Prostate gland (tissue), 2 donors: Measurements from ENCODE around the gene ORC3.

ENCODE experiments used
- POLR2A ChIP-seq: fragments of 450-650 bp; IDR thresholded peaks from one replicate; pipeline ENCODE4 v1.6.1; 2016; ENCODE audit warnings: antibody characterized with exemption, mild to moderate bottlenecking
- POLR2AphosphoS5 ChIP-seq: sonication (generic); formaldehyde crosslinking; IDR thresholded peaks from one replicate; pipeline ENCODE4 v1.6.1; 2017; ENCODE audit warnings: antibody characterized with exemption
- TF ChIP-seq, protein P1 (sequence below), 4 experiments: fragments of 200-600 bp in 2 of 4; fragments of 450-650 bp in 2 of 4; sonication (generic) in 2 of 4; IDR thresholded peaks; 1 replicate in 3 of 4; 2 replicates in 1 of 4; pipeline ENCODE4 v1.5.1; 2016 to 2019; ENCODE audit warnings: antibody characterized with exemption in 4 of 4, mild to moderate bottlenecking in 2 of 4, moderate library complexity in 2 of 4

DNA sequence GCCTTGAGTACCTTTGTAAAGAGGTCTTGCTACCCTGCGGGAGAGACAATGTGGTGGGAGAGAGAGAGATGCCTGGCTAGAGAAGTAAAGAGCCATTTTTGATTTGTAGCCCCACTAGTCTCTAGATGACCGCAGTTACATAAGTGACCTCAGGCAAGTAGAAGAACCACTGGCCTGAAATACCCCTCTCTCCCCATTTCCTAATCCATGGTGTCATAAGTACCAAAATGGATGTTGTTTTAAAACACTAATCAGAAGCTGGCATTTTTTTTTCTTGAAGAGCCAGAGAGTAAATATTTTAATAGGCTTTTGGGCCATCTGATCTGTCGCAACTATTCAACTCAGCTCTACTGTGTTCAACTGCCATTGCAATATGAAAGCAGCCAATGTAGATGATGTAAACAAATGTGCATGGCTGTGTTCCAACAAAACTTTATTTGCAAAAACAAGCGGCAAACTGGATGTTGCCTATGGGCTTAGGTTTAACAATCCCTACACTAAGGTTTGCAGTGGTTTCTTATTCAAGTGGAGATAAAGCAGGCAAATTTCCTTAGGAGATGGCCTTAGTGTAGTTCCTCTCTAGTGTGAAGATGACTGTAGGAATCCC, 36.7 kb upstream of the ORC3 start:
- TF ChIP-seq, protein P1, sequence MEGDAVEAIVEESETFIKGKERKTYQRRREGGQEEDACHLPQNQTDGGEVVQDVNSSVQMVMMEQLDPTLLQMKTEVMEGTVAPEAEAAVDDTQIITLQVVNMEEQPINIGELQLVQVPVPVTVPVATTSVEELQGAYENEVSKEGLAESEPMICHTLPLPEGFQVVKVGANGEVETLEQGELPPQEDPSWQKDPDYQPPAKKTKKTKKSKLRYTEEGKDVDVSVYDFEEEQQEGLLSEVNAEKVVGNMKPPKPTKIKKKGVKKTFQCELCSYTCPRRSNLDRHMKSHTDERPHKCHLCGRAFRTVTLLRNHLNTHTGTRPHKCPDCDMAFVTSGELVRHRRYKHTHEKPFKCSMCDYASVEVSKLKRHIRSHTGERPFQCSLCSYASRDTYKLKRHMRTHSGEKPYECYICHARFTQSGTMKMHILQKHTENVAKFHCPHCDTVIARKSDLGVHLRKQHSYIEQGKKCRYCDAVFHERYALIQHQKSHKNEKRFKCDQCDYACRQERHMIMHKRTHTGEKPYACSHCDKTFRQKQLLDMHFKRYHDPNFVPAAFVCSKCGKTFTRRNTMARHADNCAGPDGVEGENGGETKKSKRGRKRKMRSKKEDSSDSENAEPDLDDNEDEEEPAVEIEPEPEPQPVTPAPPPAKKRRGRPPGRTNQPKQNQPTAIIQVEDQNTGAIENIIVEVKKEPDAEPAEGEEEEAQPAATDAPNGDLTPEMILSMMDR (IDR thresholded peaks at IDR 0.05) = no peak
- TF ChIP-seq POLR2AphosphoS5 (no peak), POLR2A (no peak)
